IPS-18c (cell line): ENCODE data around the gene SERPINA5.

Experiments
- H3K4me3 ChIP-seq: 2 replicates; pipeline ENCODE4 v1.7.0; 2013; ENCODE audit warnings: low read depth, mild to moderate bottlenecking, low read length, moderate library complexity; ENCODE audit not compliant: insufficient read depth
- H3K9me3 ChIP-seq: one replicate; pipeline ENCODE4 v1.6.1; 2013; ENCODE audit warnings: mild to moderate bottlenecking, low read length, moderate library complexity; ENCODE audit not compliant: control insufficient read depth, insufficient read depth

Gene SERPINA5

GRCh38 chr14:94612580-94613554, 31.6 kb downstream of the SERPINA5 start:
- Histone ChIP-seq H3K9me3 (peaks cover 2% of the 10 kb centered on the region), H3K4me3 (no peak overlapping the region)

GRCh38 chr14:94613720-94614644, 32.8 kb downstream of the SERPINA5 start:
- H3K9me3 ChIP-seq, result peaks cover 8% of the 10 kb centered on the region
- H3K4me3 ChIP-seq, result no peak overlapping the region

GRCh38 chr14:94614802-94615201, 33.6 kb downstream of the SERPINA5 start:
- H3K4me3 ChIP-seq, result no peak overlapping the region

GRCh38 chr14:94615254-94615653, 34.0 kb downstream of the SERPINA5 start:
- peaks cover 12% of the 10 kb centered on the region for H3K9me3 ChIP-seq
- no peak overlapping the region for H3K4me3 ChIP-seq

More at GRCh38 chr14:94614802-94615201, 33.6 kb downstream of the SERPINA5 start:
- H3K9me3 ChIP-seq, result peaks cover 12% of the 10 kb centered on the region

GRCh38 chr14:94615823-94616570, 34.8 kb downstream of the SERPINA5 start:
- no peak overlapping the region for H3K4me3 ChIP-seq
- H3K9me3 ChIP-seq, result peaks cover 12% of the 10 kb centered on the region

- H3K4me3 ChIP-seq, result no peak overlapping the region
- H3K9me3 ChIP-seq, result peaks cover 14% of the 10 kb centered on the region
Measured at GRCh38 chr14:94617366-94617941, 36.2 kb downstream of the SERPINA5 start.

- peak overlapping the region; percentile 9; the same call in 1 of the 2 replicates for H3K4me3 ChIP-seq
Measured at GRCh38 chr14:94617988-94618822, 37.0 kb downstream of the SERPINA5 start.

GRCh38 chr14:94619297-94619696, 38.1 kb downstream of the SERPINA5 start:
- H3K4me3 ChIP-seq, result no peak overlapping the region; the same call in 1 of the 2 replicates
- peaks cover 14% of the 10 kb centered on the region for H3K9me3 ChIP-seq

More at GRCh38 chr14:94617988-94618822, 37.0 kb downstream of the SERPINA5 start:
- H3K9me3 ChIP-seq, result peaks cover 14% of the 10 kb centered on the region

- Histone ChIP-seq H3K9me3 (peaks cover 14% of the 10 kb centered on the region), H3K4me3 (no peak overlapping the region)
Measured at GRCh38 chr14:94620597-94620996, 39.4 kb downstream of the SERPINA5 start.

- Histone ChIP-seq H3K4me3 (no peak overlapping the region), H3K9me3 (peaks cover 14% of the 10 kb centered on the region)
Measured at GRCh38 chr14:94621358-94622134, 40.3 kb downstream of the SERPINA5 start.

GRCh38 chr14:94622653-94623421, 41.6 kb downstream of the SERPINA5 start:
- Histone ChIP-seq H3K9me3 (peaks cover 12% of the 10 kb centered on the region), H3K4me3 (no peak overlapping the region)

GRCh38 chr14:94623422-94623809, 42.2 kb downstream of the SERPINA5 start:
- Histone ChIP-seq H3K9me3 (peaks cover 9% of the 10 kb centered on the region), H3K4me3 (no peak overlapping the region)

- Histone ChIP-seq H3K4me3 (no peak overlapping the region), H3K9me3 (peaks cover 6% of the 10 kb centered on the region)
Measured at GRCh38 chr14:94623856-94624499, 42.8 kb downstream of the SERPINA5 start.
